Ectodermal cell (in vitro differentiated cells): ENCODE results near the gene C19orf25.
"Not testable (repeated sequence)": the region's sequence is repeated elsewhere in the genome, so short reads cannot be mapped to it uniquely, and the experiment has no call there.

ENCODE experiments used
- H3K27ac ChIP-seq: 2 replicates; pipeline ENCODE4 v1.7.0; 2013; ENCODE audit warnings: mild to moderate bottlenecking, low read depth, low read length; ENCODE audit not compliant: insufficient read depth, poor library complexity, severe bottlenecking
- H3K27me3 ChIP-seq: 2 replicates; pipeline ENCODE4 v1.7.0; 2013; ENCODE audit warnings: mild to moderate bottlenecking, low read length; ENCODE audit not compliant: insufficient read depth, control insufficient read depth, poor library complexity, severe bottlenecking
- H3K36me3 ChIP-seq: one replicate; pipeline ENCODE4 v1.7.0; 2013; ENCODE audit warnings: low read length; ENCODE audit not compliant: control insufficient read depth, insufficient read depth
- H3K4me1 ChIP-seq: one replicate; pipeline ENCODE4 v1.7.0; 2013; ENCODE audit warnings: low read length; ENCODE audit not compliant: control insufficient read depth, insufficient read depth
- H3K4me3 ChIP-seq: 2 replicates; pipeline ENCODE4 v1.7.0; 2013; ENCODE audit warnings: low read depth, low read length, control low read depth; ENCODE audit not compliant: insufficient read depth
- H3K9me3 ChIP-seq: 2 replicates; pipeline ENCODE4 v1.7.0; 2013; ENCODE audit warnings: mild to moderate bottlenecking, low read length, moderate library complexity; ENCODE audit not compliant: control insufficient read depth
- WGBS, 2 experiments: methylation state at CpG; one replicate each; pipeline ENCODE4 v1.1.7; 2013; ENCODE audit warnings: missing lambda C conversion rate in 2 of 2; 5-methylcytosine and 5-hydroxymethylcytosine counted together

C19orf25 gene

GRCh38 chr19:1505991-1506881 lies 27.2 kb upstream of the C19orf25 start:
- Histone ChIP-seq H3K27me3 (peaks cover 43% of the 10 kb centered on the region), H3K27ac (no peak overlapping the region), H3K36me3 (no peaks in the 10 kb centered on the region), H3K4me1 (peaks cover 11% of the 10 kb centered on the region), H3K9me3 (no peaks in the 10 kb centered on the region), H3K4me3 (no peak overlapping the region)
- 90 to 91% methylated on average over 45 of the region's 45 CpGs for WGBS, 2 experiments

- no peaks in the 10 kb centered on the region for H3K9me3 ChIP-seq
- no peak overlapping the region for H3K27ac ChIP-seq
- peaks cover under 1% of the 10 kb centered on the region for H3K4me1 ChIP-seq
- H3K4me3 ChIP-seq = no peak overlapping the region
- H3K36me3 ChIP-seq = no peaks in the 10 kb centered on the region
- H3K27me3 ChIP-seq = peaks cover 33% of the 10 kb centered on the region
- 80 to 81% methylated on average over 8 of the region's 8 CpGs for WGBS, 2 experiments
Observed at GRCh38 chr19:1505012-1505411, 26.0 kb upstream of the C19orf25 start.

- H3K27ac ChIP-seq = no peak overlapping the region
- no peaks in the 10 kb centered on the region for H3K9me3 ChIP-seq
- H3K4me3 ChIP-seq = no peak overlapping the region
- WGBS, 2 experiments = 66 to 69% methylated on average over 23 of the region's 23 CpGs
- peaks cover 30% of the 10 kb centered on the region for H3K27me3 ChIP-seq
- H3K4me1 ChIP-seq = no peaks in the 10 kb centered on the region
- no peaks in the 10 kb centered on the region for H3K36me3 ChIP-seq
Observed at GRCh38 chr19:1503925-1504773, 25.1 kb upstream of the C19orf25 start.

GRCh38 chr19:1503089-1503924 lies 24.3 kb upstream of the C19orf25 start:
- Histone ChIP-seq H3K27ac (no peak overlapping the region), H3K27me3 (peaks cover 28% of the 10 kb centered on the region), H3K4me1 (no peaks in the 10 kb centered on the region), H3K4me3 (no peak overlapping the region), H3K36me3 (no peaks in the 10 kb centered on the region), H3K9me3 (no peaks in the 10 kb centered on the region)
- 21 to 22% methylated on average over 49 of the region's 49 CpGs for WGBS, 2 experiments

- peaks cover 4% of the 10 kb centered on the region for H3K4me1 ChIP-seq
- peaks cover 28% of the 10 kb centered on the region for H3K27me3 ChIP-seq
- no peaks in the 10 kb centered on the region for H3K36me3 ChIP-seq
- H3K4me3 ChIP-seq = no peak overlapping the region
- WGBS, 2 experiments = 80 to 82% methylated on average over 13 to 14 of the region's 14 CpGs
- H3K27ac ChIP-seq = no peak overlapping the region
- no peaks in the 10 kb centered on the region for H3K9me3 ChIP-seq
Observed at GRCh38 chr19:1502433-1503088, 23.5 kb upstream of the C19orf25 start.

- no peaks in the 10 kb centered on the region for H3K36me3 ChIP-seq
- no peaks in the 10 kb centered on the region for H3K9me3 ChIP-seq
- no peak overlapping the region for H3K27ac ChIP-seq
- no peak overlapping the region for H3K4me3 ChIP-seq
- peaks cover 28% of the 10 kb centered on the region for H3K27me3 ChIP-seq
- 91 to 92% methylated on average over 9 of the region's 9 CpGs for WGBS, 2 experiments
- H3K4me1 ChIP-seq = peaks cover 6% of the 10 kb centered on the region
Observed at GRCh38 chr19:1501200-1501595, 22.2 kb upstream of the C19orf25 start.

GRCh38 chr19:1499231-1499630 lies 20.2 kb upstream of the C19orf25 start:
- H3K27ac ChIP-seq, H3K36me3 ChIP-seq, H3K4me3 ChIP-seq, H3K4me1 ChIP-seq, H3K9me3 ChIP-seq: not testable (repeated sequence)
- 95 to 96% methylated on average over 11 to 34 of the region's 34 CpGs for WGBS, 2 experiments
- peaks cover 19% of the 10 kb centered on the region for H3K27me3 ChIP-seq

- Histone ChIP-seq H3K4me3 (no peak overlapping the region), H3K4me1 (peaks cover 6% of the 10 kb centered on the region), H3K27ac (no peak overlapping the region), H3K36me3 (no peaks in the 10 kb centered on the region), H3K27me3 (peaks cover 19% of the 10 kb centered on the region), H3K9me3 (no peaks in the 10 kb centered on the region)
- WGBS, 2 experiments = 87 to 89% methylated on average over 25 of the region's 25 CpGs
Observed at GRCh38 chr19:1497578-1498235, 18.7 kb upstream of the C19orf25 start.
